GM21360 (cell line): ENCODE results near the gene ACSM6.
A peak's percentile ranks its signal among the peaks of the same experiment; 100 is the strongest.

Experiments
- ATAC-seq: cut with Tn5 transposase; IDR thresholded peaks from one replicate; pipeline ENCODE4 v1.9.1; 2021; ENCODE audit warnings: mild to moderate bottlenecking, moderate library complexity; ENCODE audit not compliant: unreplicated experiment

The ACSM6 gene

GRCh38 chr10:95265572-95265971 lies 71.5 kb downstream of the ACSM6 start:
- no peak for ATAC-seq

GRCh38 chr10:95266674-95267095 lies 72.6 kb downstream of the ACSM6 start:
- peak; percentile 81 for ATAC-seq

GRCh38 chr10:95267251-95267650 lies 73.2 kb downstream of the ACSM6 start:
- ATAC-seq = no peak

- no peak for ATAC-seq
These were observed 74.4 kb downstream of the ACSM6 start for GRCh38 chr10:95268438-95268837.

GRCh38 chr10:95273393-95274312 lies 79.6 kb downstream of the ACSM6 start:
- ATAC-seq = no peak

- ATAC-seq = no peak
These were observed 81.8 kb downstream of the ACSM6 start for GRCh38 chr10:95275726-95276366.

GRCh38 chr10:95276367-95277200 lies 82.5 kb downstream of the ACSM6 start:
- ATAC-seq = no peak

- no peak for ATAC-seq
These were observed 83.1 kb downstream of the ACSM6 start for GRCh38 chr10:95277201-95277570.

- ATAC-seq = no peak
These were observed 83.6 kb downstream of the ACSM6 start for GRCh38 chr10:95277614-95278013.
